Measurements from ENCODE around the gene FILIP1.

DNA sequence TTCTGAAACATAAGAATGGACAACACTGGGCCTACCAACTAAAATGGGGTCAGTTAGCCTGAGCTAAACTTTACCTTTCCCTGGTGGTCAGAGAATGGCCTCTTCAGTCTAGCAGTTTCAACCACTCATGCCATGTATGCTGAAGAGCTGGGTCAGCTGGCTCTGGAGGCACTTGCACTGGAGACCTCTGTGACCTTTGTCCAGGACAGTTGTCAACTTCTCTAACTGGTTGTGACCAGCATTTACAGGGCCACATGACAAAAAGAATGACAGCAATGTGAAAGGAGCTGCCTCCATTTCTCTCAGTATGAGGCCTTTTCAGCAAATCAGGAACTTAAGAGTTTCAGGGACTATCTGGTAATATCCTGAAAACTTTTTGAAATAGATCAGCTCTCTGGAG lies 149.1 kb downstream of the FILIP1 start:
- TF ChIP-seq, protein P1, sequence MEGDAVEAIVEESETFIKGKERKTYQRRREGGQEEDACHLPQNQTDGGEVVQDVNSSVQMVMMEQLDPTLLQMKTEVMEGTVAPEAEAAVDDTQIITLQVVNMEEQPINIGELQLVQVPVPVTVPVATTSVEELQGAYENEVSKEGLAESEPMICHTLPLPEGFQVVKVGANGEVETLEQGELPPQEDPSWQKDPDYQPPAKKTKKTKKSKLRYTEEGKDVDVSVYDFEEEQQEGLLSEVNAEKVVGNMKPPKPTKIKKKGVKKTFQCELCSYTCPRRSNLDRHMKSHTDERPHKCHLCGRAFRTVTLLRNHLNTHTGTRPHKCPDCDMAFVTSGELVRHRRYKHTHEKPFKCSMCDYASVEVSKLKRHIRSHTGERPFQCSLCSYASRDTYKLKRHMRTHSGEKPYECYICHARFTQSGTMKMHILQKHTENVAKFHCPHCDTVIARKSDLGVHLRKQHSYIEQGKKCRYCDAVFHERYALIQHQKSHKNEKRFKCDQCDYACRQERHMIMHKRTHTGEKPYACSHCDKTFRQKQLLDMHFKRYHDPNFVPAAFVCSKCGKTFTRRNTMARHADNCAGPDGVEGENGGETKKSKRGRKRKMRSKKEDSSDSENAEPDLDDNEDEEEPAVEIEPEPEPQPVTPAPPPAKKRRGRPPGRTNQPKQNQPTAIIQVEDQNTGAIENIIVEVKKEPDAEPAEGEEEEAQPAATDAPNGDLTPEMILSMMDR (IDR thresholded peaks at IDR 0.05; ENCODE audit: insufficient read depth, low read length): no peak
- TF ChIP-seq, protein P2, sequence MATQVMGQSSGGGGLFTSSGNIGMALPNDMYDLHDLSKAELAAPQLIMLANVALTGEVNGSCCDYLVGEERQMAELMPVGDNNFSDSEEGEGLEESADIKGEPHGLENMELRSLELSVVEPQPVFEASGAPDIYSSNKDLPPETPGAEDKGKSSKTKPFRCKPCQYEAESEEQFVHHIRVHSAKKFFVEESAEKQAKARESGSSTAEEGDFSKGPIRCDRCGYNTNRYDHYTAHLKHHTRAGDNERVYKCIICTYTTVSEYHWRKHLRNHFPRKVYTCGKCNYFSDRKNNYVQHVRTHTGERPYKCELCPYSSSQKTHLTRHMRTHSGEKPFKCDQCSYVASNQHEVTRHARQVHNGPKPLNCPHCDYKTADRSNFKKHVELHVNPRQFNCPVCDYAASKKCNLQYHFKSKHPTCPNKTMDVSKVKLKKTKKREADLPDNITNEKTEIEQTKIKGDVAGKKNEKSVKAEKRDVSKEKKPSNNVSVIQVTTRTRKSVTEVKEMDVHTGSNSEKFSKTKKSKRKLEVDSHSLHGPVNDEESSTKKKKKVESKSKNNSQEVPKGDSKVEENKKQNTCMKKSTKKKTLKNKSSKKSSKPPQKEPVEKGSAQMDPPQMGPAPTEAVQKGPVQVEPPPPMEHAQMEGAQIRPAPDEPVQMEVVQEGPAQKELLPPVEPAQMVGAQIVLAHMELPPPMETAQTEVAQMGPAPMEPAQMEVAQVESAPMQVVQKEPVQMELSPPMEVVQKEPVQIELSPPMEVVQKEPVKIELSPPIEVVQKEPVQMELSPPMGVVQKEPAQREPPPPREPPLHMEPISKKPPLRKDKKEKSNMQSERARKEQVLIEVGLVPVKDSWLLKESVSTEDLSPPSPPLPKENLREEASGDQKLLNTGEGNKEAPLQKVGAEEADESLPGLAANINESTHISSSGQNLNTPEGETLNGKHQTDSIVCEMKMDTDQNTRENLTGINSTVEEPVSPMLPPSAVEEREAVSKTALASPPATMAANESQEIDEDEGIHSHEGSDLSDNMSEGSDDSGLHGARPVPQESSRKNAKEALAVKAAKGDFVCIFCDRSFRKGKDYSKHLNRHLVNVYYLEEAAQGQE (IDR thresholded peaks at IDR 0.05; ENCODE audit: insufficient replicate concordance, low read depth): no peak
- TF ChIP-seq POLR2AphosphoS5 (IDR thresholded peaks at IDR 0.05; ENCODE audit: low read depth): no peak

Measured in HL-60 (cell line).